PC-9 (cell line): ENCODE results near the gene SRPK2. TPM values are rescaled to one million over a fixed set of nuclear protein-coding genes. Genes with fewer than 3 reads are reported as not detected.

Source experiments
- BruUV-seq: library from RNA; stranded (reverse); fragments of 400-500 nt; replicated peaks from 2 replicates; lab custom pipeline; 2021; lab: Mats Ljungman, UMichigan
- CTCF ChIA-PET: fragments of 300-600 bp; sonication (Branson Sonifier 250); formaldehyde crosslinking; loops from one replicate; lab custom pipeline; 2022; ENCODE audit warnings: antibody characterized with exemption; lab: Charles Lee
- POLR2A ChIA-PET: fragments of 300-600 bp; sonication (Branson Sonifier 250); formaldehyde crosslinking; loops from one replicate; lab custom pipeline; 2022; ENCODE audit warnings: antibody characterized with exemption; ENCODE audit not compliant: unreplicated experiment; lab: Charles Lee
- DNase-seq, 2 experiments: peaks; one replicate each; pipeline versions ENCODE4 v3.0.0 to v3.0.0-alpha.2; 2015 to 2022; ENCODE audit warnings: mixed read lengths in 1 of 2
- H2AFZ ChIP-seq: fragments of 200-600 bp; sonication (generic); 2 replicates; pipeline ENCODE4 v1.8.1; 2017; ENCODE audit warnings: antibody characterized with exemption
- H3F3A ChIP-seq: fragments of 200-600 bp; sonication (generic); 2 replicates; pipeline ENCODE4 v1.8.1; 2017; ENCODE audit warnings: antibody characterized with exemption, mild to moderate bottlenecking, low read depth; ENCODE audit not compliant: insufficient read depth
- H3K27ac ChIP-seq: fragments of 200-600 bp; sonication (generic); 2 replicates; pipeline ENCODE4 v1.6.1; 2016; ENCODE audit warnings: mixed run types
- H3K27me3 ChIP-seq: fragments of 200-600 bp; sonication (generic); 2 replicates; pipeline ENCODE4 v1.6.1; 2016; ENCODE audit warnings: low read depth, mixed run types; ENCODE audit not compliant: insufficient read depth
- H3K36me3 ChIP-seq: fragments of 200-600 bp; sonication (generic); 2 replicates; pipeline ENCODE4 v1.6.1; 2016; ENCODE audit warnings: low read depth, mixed run types
- H3K4me1 ChIP-seq: fragments of 200-600 bp; sonication (generic); replicated peaks from 2 replicates; pipeline ENCODE4 v1.6.1; 2016; ENCODE audit warnings: mixed run types; ENCODE audit not compliant: insufficient read depth
- H3K4me2 ChIP-seq: fragments of 200-600 bp; sonication (generic); 2 replicates; pipeline ENCODE4 v1.6.1; 2017; ENCODE audit warnings: mixed run types
- H3K4me3 ChIP-seq: fragments of 200-600 bp; sonication (generic); 2 replicates; pipeline ENCODE4 v1.6.1; 2016; ENCODE audit warnings: mixed run types
- H3K79me2 ChIP-seq: fragments of 200-600 bp; sonication (generic); 2 replicates; pipeline ENCODE4 v1.6.1; 2017; ENCODE audit warnings: low read depth, mixed run types
- H3K9me2 ChIP-seq: fragments of 200-600 bp; sonication (generic); 2 replicates; pipeline ENCODE4 v1.8.1; 2017; ENCODE audit warnings: mild to moderate bottlenecking; ENCODE audit not compliant: insufficient read depth
- H3K9me3 ChIP-seq: fragments of 200-600 bp; sonication (generic); 2 replicates; pipeline ENCODE4 v1.8.1; 2016; ENCODE audit warnings: low read depth; ENCODE audit not compliant: insufficient read depth
- H4K20me1 ChIP-seq: fragments of 200-600 bp; sonication (generic); 2 replicates; pipeline ENCODE4 v1.8.1; 2017; ENCODE audit not compliant: insufficient read depth
- CTCF ChIP-seq: fragments of 200-600 bp; sonication (generic); conservative IDR thresholded peaks from 2 replicates; pipeline ENCODE4 v1.6.1; 2017; ENCODE audit warnings: mixed run types, antibody characterized with exemption, mild to moderate bottlenecking, moderate library complexity
- EZH2 ChIP-seq: fragments of 200-600 bp; sonication (generic); IDR thresholded peaks from 2 replicates; pipeline ENCODE4 v1.8.0; 2017; ENCODE audit warnings: antibody characterized with exemption, low read depth
- intact Hi-C: fragments of 100-400 bp; cut with micrococcal nuclease; formaldehyde crosslinking; loops from one replicate; pipeline ENCODE4 v1.10.0; 2022; ENCODE audit not compliant: unreplicated experiment
- total RNA-seq: library from RNA; stranded (reverse); gene quantifications from 2 replicates; pipeline ENCODE4 v1.2.3, GENCODE V29; 2021

The SRPK2 gene
- total RNA-seq, 1 experiment from 2014 or later: 60.6 TPM

GRCh38 chr7:105101864-105102263 lies 286.9 kb downstream of the SRPK2 start:
- Histone ChIP-seq H3K79me2 (no peaks in the 10 kb centered on the region), H3K4me2 (no peak overlapping the region), H3F3A (peaks cover 9% of the 10 kb centered on the region; the same call in 1 of the 2 replicates), H3K4me3 (no peak overlapping the region), H3K4me1 (peaks cover 7% of the 10 kb centered on the region; the same call in 1 of the 2 replicates), H3K36me3 (peaks cover 15% of the 10 kb centered on the region), H4K20me1 (no peaks in the 10 kb centered on the region), H3K27ac (no peak overlapping the region), H3K9me2 (no peaks in the 10 kb centered on the region), H2AFZ (no peak overlapping the region), H3K9me3 (no peaks in the 10 kb centered on the region), H3K27me3 (no peaks in the 10 kb centered on the region)
- ChIA-PET CTCF (no interaction called here), POLR2A (no interaction called here)
- TF ChIP-seq CTCF (no peak), EZH2 (no peak)
- no peak for DNase-seq
- intact Hi-C loops: no loop called here
- BruUV-seq: no TSS peak

- TF ChIP-seq CTCF: no peak
- no peak for TF ChIP-seq EZH2
- Histone ChIP-seq H3K4me3 (no peak overlapping the region), H3K79me2 (no peaks in the 10 kb centered on the region), H3K9me2 (no peaks in the 10 kb centered on the region), H3K36me3 (peaks cover 9% of the 10 kb centered on the region; the same call in 1 of the 2 replicates), H3K27ac (peak overlapping the region; percentile 60), H3F3A (peaks cover 12% of the 10 kb centered on the region; the same call in 1 of the 2 replicates), H3K27me3 (no peaks in the 10 kb centered on the region), H3K4me2 (no peak overlapping the region), H4K20me1 (no peaks in the 10 kb centered on the region), H3K4me1 (peaks cover 7% of the 10 kb centered on the region; the same call in 1 of the 2 replicates), H3K9me3 (no peaks in the 10 kb centered on the region), H2AFZ (no peak overlapping the region)
- intact Hi-C loops: loop anchor here (5.0 kb wide), 1 partner anchor 117 kb away; no protein-coding TSS in a partner anchor
- DNase-seq: peak in 1 of 2 experiments; percentile 75
- CTCF ChIA-PET: interaction anchor here (0.6 to 0.7 kb wide), 2 partner anchors 18 to 209 kb away, joined by 3 read pairs; no protein-coding TSS in a partner anchor
- no TSS peak for BruUV-seq
- POLR2A ChIA-PET: interaction anchor here (0.6 to 1.3 kb wide), 2 partner anchors 86 to 341 kb away, joined by 4 read pairs; no protein-coding TSS in a partner anchor
These were observed 289.7 kb downstream of the SRPK2 start for GRCh38 chr7:105098863-105099515.

GRCh38 chr7:105097619-105098018 lies 291.1 kb downstream of the SRPK2 start:
- POLR2A ChIA-PET: interaction anchor here (0.7 kb wide), 1 partner anchor 806 kb away, joined by 5 read pairs; no protein-coding TSS in a partner anchor
- Histone ChIP-seq H3K4me2 (no peak overlapping the region), H3K27ac (no peak overlapping the region), H3K36me3 (0 out of 2 replicates have a peak, but pooled peaks cover 8% of the 10 kb centered on the region), H3K27me3 (no peaks in the 10 kb centered on the region), H3K4me3 (no peak overlapping the region), H3F3A (peaks cover 12% of the 10 kb centered on the region; the same call in 1 of the 2 replicates), H2AFZ (no peak overlapping the region), H3K4me1 (peaks cover 7% of the 10 kb centered on the region; the same call in 1 of the 2 replicates), H3K79me2 (no peaks in the 10 kb centered on the region), H3K9me2 (no peaks in the 10 kb centered on the region), H3K9me3 (no peaks in the 10 kb centered on the region), H4K20me1 (no peaks in the 10 kb centered on the region)
- no TSS peak for BruUV-seq
- CTCF ChIA-PET: no interaction called here
- TF ChIP-seq EZH2 (no peak), CTCF (no peak)
- intact Hi-C loops: loop anchor here (1.0 to 5.0 kb wide), 4 partner anchors 82 to 175 kb away; no protein-coding TSS in a partner anchor
- peak in 1 of 2 experiments; percentile 60 for DNase-seq
